ENCODE measurements around the gene ANKRD33.
"Not testable (repeated sequence)": the region's sequence is repeated elsewhere in the genome, so short reads cannot be mapped to it uniquely, and the experiment has no call there.

ANKRD33 gene

GRCh38 chr12:51868821-51869495 lies 18.9 kb upstream of the ANKRD33 start:
- no peaks in the 10 kb centered on the region for H3K9me3 Mint-ChIP-seq
- H3K27ac Mint-ChIP-seq, result no peak overlapping the region
- no peak overlapping the region for H3K4me3 Mint-ChIP-seq
- peaks cover 32% of the 10 kb centered on the region for H3K27me3 Mint-ChIP-seq
- peaks cover 16% of the 10 kb centered on the region for H3K4me1 Mint-ChIP-seq
- no peaks in the 10 kb centered on the region for H3K36me3 Mint-ChIP-seq

GRCh38 chr12:51869496-51869865 lies 18.4 kb upstream of the ANKRD33 start:
- peaks cover 14% of the 10 kb centered on the region for H3K4me1 Mint-ChIP-seq
- H3K36me3 Mint-ChIP-seq, result no peaks in the 10 kb centered on the region
- H3K4me3 Mint-ChIP-seq, result no peak overlapping the region
- no peaks in the 10 kb centered on the region for H3K9me3 Mint-ChIP-seq
- H3K27me3 Mint-ChIP-seq, result peaks cover 32% of the 10 kb centered on the region
- H3K27ac Mint-ChIP-seq, result no peak overlapping the region

- no peak overlapping the region for H3K27ac Mint-ChIP-seq
- no peaks in the 10 kb centered on the region for H3K36me3 Mint-ChIP-seq
- H3K27me3 Mint-ChIP-seq, result peaks cover 27% of the 10 kb centered on the region
- no peaks in the 10 kb centered on the region for H3K9me3 Mint-ChIP-seq
- H3K4me1 Mint-ChIP-seq, result peaks cover 11% of the 10 kb centered on the region
- H3K4me3 Mint-ChIP-seq, result no peak overlapping the region
Measured at GRCh38 chr12:51869931-51870330, 18.0 kb upstream of the ANKRD33 start.

- no peaks in the 10 kb centered on the region for H3K9me3 Mint-ChIP-seq
- peaks cover 11% of the 10 kb centered on the region for H3K4me1 Mint-ChIP-seq
- peaks cover 25% of the 10 kb centered on the region for H3K27me3 Mint-ChIP-seq
- H3K4me3 Mint-ChIP-seq, result peak overlapping the region; percentile 53
- no peaks in the 10 kb centered on the region for H3K36me3 Mint-ChIP-seq
- no peak overlapping the region for H3K27ac Mint-ChIP-seq
Measured at GRCh38 chr12:51870504-51870903, 17.4 kb upstream of the ANKRD33 start.

- Mint-ChIP-seq H3K36me3 (no peaks in the 10 kb centered on the region), H3K27me3 (peaks cover 25% of the 10 kb centered on the region), H3K9me3 (no peaks in the 10 kb centered on the region), H3K27ac (no peak overlapping the region), H3K4me1 (peaks cover 11% of the 10 kb centered on the region), H3K4me3 (no peak overlapping the region)
Measured at GRCh38 chr12:51871126-51871525, 16.8 kb upstream of the ANKRD33 start.

GRCh38 chr12:51871918-51872688 lies 15.8 kb upstream of the ANKRD33 start:
- Mint-ChIP-seq H3K36me3 (no peaks in the 10 kb centered on the region), H3K27me3 (peaks cover 23% of the 10 kb centered on the region), H3K4me1 (peaks cover 11% of the 10 kb centered on the region), H3K27ac (no peak overlapping the region), H3K4me3 (no peak overlapping the region), H3K9me3 (no peaks in the 10 kb centered on the region)

- Mint-ChIP-seq H3K36me3 (no peaks in the 10 kb centered on the region), H3K27ac (no peak overlapping the region), H3K9me3 (no peaks in the 10 kb centered on the region), H3K4me1 (peaks cover 11% of the 10 kb centered on the region), H3K4me3 (no peak overlapping the region), H3K27me3 (peaks cover 17% of the 10 kb centered on the region)
Measured at GRCh38 chr12:51872689-51872981, 15.3 kb upstream of the ANKRD33 start.

GRCh38 chr12:51873251-51873994 lies 14.5 kb upstream of the ANKRD33 start:
- Mint-ChIP-seq H3K27ac (no peak overlapping the region), H3K36me3 (no peaks in the 10 kb centered on the region), H3K27me3 (peaks cover 12% of the 10 kb centered on the region), H3K4me3 (no peak overlapping the region), H3K4me1 (peaks cover 7% of the 10 kb centered on the region), H3K9me3 (no peaks in the 10 kb centered on the region)

- Mint-ChIP-seq H3K4me1 (peaks cover 7% of the 10 kb centered on the region), H3K27me3 (peaks cover 12% of the 10 kb centered on the region), H3K9me3 (no peaks in the 10 kb centered on the region), H3K27ac (no peak overlapping the region), H3K36me3 (no peaks in the 10 kb centered on the region), H3K4me3 (no peak overlapping the region)
Measured at GRCh38 chr12:51874000-51874399, 13.9 kb upstream of the ANKRD33 start.

- Mint-ChIP-seq H3K36me3 (no peaks in the 10 kb centered on the region), H3K27me3 (peaks cover 12% of the 10 kb centered on the region), H3K27ac (no peak overlapping the region)
Measured at GRCh38 chr12:51874486-51874885, 13.4 kb upstream of the ANKRD33 start.

GRCh38 chr12:51879102-51879501 lies 8.8 kb upstream of the ANKRD33 start:
- Mint-ChIP-seq H3K27me3 (no peaks in the 10 kb centered on the region), H3K4me3 (no peak overlapping the region), H3K36me3 (no peaks in the 10 kb centered on the region), H3K9me3 (no peaks in the 10 kb centered on the region), H3K27ac (no peak overlapping the region), H3K4me1 (no peaks in the 10 kb centered on the region)

More at GRCh38 chr12:51874486-51874885, 13.4 kb upstream of the ANKRD33 start:
- Mint-ChIP-seq H3K9me3 (no peaks in the 10 kb centered on the region), H3K4me3 (no peak overlapping the region), H3K4me1 (peaks cover 7% of the 10 kb centered on the region)

- no peaks in the 10 kb centered on the region for H3K27me3 Mint-ChIP-seq
- no peak overlapping the region for H3K27ac Mint-ChIP-seq
- H3K4me1 Mint-ChIP-seq, result peaks cover 17% of the 10 kb centered on the region
- no peak overlapping the region for H3K4me3 Mint-ChIP-seq
- H3K36me3 Mint-ChIP-seq, result no peaks in the 10 kb centered on the region
- no peaks in the 10 kb centered on the region for H3K9me3 Mint-ChIP-seq
Measured at GRCh38 chr12:51883295-51883694, 4.6 kb upstream of the ANKRD33 start.

GRCh38 chr12:51883998-51884675 lies 3.8 kb upstream of the ANKRD33 start:
- no peaks in the 10 kb centered on the region for H3K27me3 Mint-ChIP-seq
- H3K36me3 Mint-ChIP-seq, result no peaks in the 10 kb centered on the region
- H3K9me3 Mint-ChIP-seq, result no peaks in the 10 kb centered on the region
- H3K4me1 Mint-ChIP-seq, result peaks cover 17% of the 10 kb centered on the region
- H3K4me3 Mint-ChIP-seq, result no peak overlapping the region
- no peak overlapping the region for H3K27ac Mint-ChIP-seq

GRCh38 chr12:51884676-51885229 lies 3.1 kb upstream of the ANKRD33 start:
- no peak overlapping the region for H3K4me3 Mint-ChIP-seq
- H3K27ac Mint-ChIP-seq, result peak overlapping the region; percentile 4

GRCh38 chr12:51885294-51886020 lies 2.4 kb upstream of the ANKRD33 start:
- H3K9me3 Mint-ChIP-seq, H3K27me3 Mint-ChIP-seq, H3K36me3 Mint-ChIP-seq: not testable (repeated sequence)
- Mint-ChIP-seq H3K4me3 (peak overlapping the region; percentile 3), H3K27ac (peak overlapping the region; percentile 95), H3K4me1 (peaks cover 17% of the 10 kb centered on the region)

More at GRCh38 chr12:51884676-51885229, 3.1 kb upstream of the ANKRD33 start:
- Mint-ChIP-seq H3K27me3 (no peaks in the 10 kb centered on the region), H3K36me3 (no peaks in the 10 kb centered on the region), H3K4me1 (peaks cover 17% of the 10 kb centered on the region), H3K9me3 (no peaks in the 10 kb centered on the region)
